Muscle layer of colon (tissue), 2 donors: ENCODE measurements around the gene ARNT2.

ENCODE experiments used
- H3K27ac ChIP-seq: one replicate; pipeline ENCODE4 v1.7.0; 2013; ENCODE audit warnings: low read depth, mild to moderate bottlenecking, low read length, moderate library complexity
- H3K27me3 ChIP-seq, 2 donors: one replicate each; pipeline ENCODE4 v1.7.0; 2013; ENCODE audit warnings: low read length in 2 of 2, mild to moderate bottlenecking in 2 of 2; ENCODE audit not compliant: insufficient read depth in 2 of 2, control insufficient read depth in 1 of 2
- H3K36me3 ChIP-seq: one replicate; pipeline ENCODE4 v1.7.0; 2013; ENCODE audit warnings: mild to moderate bottlenecking, low read length; ENCODE audit not compliant: insufficient read depth
- H3K4me1 ChIP-seq: one replicate; pipeline ENCODE4 v1.7.0; 2013; ENCODE audit warnings: mild to moderate bottlenecking, low read length; ENCODE audit not compliant: insufficient read depth
- H3K4me3 ChIP-seq, 2 donors: one replicate each; pipeline ENCODE4 v1.7.0; 2013; ENCODE audit warnings: low read length in 2 of 2, low read depth in 1 of 2, mild to moderate bottlenecking in 1 of 2, moderate library complexity in 1 of 2
- H3K9ac ChIP-seq: one replicate; pipeline ENCODE4 v1.7.0; 2013; ENCODE audit warnings: low read length
- H3K9me3 ChIP-seq: one replicate; pipeline ENCODE4 v1.7.0; 2013; ENCODE audit warnings: mild to moderate bottlenecking, low read length
- donor health status: abdominal sarcoma.
- donor health status: Adenocarcinoma of cecum.

The ARNT2 gene

DNA sequence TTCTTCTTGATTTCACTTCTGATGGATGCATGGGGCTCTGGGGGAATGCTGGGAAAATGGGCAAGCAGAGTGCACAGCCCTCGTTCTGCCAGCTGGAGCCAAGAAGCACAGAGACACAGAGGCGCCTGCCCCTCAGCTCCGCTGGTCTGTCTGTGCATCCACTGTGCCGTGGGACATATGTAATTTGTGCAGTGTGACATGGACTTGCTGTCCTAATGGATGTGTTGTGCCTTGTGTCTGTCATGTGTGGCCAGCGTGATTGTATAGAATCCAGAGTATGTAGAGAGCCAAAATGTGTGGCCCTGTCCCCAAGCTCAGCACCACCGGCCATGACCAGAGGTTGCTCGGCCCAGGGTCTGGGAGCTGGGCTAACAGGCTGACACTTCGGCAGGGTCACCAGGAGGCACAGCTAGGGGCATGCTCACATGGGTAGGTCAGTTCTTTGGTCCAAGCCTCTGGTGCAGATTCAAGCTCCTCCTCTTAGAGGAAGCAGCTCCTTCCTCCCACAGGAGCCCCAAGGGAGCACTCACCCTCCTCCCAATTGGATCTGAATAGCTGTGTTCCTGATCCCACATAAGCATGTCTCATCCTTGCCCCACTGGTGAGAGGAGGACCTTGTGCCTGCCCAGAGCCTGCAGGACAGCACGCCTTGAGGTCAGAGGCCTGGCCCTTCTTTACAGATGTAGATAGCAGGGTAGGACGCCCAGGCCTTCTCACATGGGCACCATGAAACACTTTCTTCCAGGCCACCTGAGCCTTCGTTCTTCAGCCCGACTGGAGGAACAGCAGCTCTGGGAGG, 190.1 kb downstream of the ARNT2 start:
- Histone ChIP-seq H3K4me3 (no peak overlapping the region), H3K27ac (no peak overlapping the region), H3K36me3 (no peaks in the 10 kb centered on the region)

GRCh38 chr15:80595396-80595795, 191.2 kb downstream of the ARNT2 start:
- Histone ChIP-seq H3K36me3 (no peaks in the 10 kb centered on the region), H3K9ac (no peak overlapping the region), H3K9me3 (no peaks in the 10 kb centered on the region), H3K4me3 (no peak overlapping the region), H3K27ac (no peak overlapping the region), H3K27me3 (no peaks in the 10 kb centered on the region), H3K4me1 (no peaks in the 10 kb centered on the region)

More for the DNA sequence above, 190.1 kb downstream of the ARNT2 start:
- Histone ChIP-seq H3K4me1 (no peaks in the 10 kb centered on the region), H3K9ac (no peak overlapping the region), H3K9me3 (no peaks in the 10 kb centered on the region), H3K27me3 (no peaks in the 10 kb centered on the region)

DNA sequence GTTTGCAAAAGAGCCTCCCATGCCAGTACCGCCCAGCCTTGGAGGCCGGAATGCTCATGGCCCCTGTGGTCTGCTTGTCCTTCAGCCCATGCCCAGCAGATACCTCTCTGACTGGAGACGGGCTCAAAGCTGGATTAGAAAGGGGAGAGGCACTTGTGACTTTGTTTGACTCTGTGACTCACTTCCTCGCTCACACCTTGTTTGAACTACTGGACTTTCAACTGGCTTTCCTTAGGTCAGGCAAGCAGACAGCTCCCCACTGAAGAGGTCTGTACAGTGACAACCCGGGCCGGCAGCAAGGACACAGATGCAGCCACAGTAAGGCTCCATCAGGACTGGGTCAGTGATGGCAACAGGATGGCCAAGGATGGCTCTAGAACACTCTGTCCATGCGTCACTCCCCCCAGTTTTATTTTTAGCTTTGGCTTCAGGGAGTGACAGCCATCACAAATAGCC, 192.4 kb downstream of the ARNT2 start:
- Histone ChIP-seq H3K27me3 (no peaks in the 10 kb centered on the region), H3K4me3 (no peak overlapping the region), H3K9me3 (no peaks in the 10 kb centered on the region), H3K9ac (no peak overlapping the region), H3K27ac (no peak overlapping the region), H3K4me1 (no peaks in the 10 kb centered on the region), H3K36me3 (no peaks in the 10 kb centered on the region)

DNA sequence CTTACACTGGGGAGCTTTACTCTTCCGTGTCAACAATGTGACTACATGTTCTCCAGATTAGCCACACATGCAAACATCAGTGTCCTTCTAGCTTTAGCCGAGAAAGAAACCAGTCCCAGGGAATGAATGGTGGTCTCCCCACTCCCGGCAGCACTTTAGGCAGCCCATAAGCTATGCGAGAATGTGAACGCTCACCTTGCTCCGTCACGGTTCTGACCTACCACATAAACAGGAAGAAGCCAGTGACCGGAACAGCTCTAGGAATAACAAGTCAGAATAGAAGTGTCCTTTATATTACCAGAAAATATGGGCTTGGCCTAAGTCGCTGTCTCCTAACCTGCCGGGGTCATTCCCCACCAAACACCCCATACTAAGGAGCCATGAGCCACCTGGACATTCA, 192.9 kb downstream of the ARNT2 start:
- Histone ChIP-seq H3K9me3 (no peaks in the 10 kb centered on the region), H3K27ac (no peak overlapping the region)

GRCh38 chr15:80599359-80599758, 195.2 kb downstream of the ARNT2 start:
- H3K27me3 ChIP-seq = no peaks in the 10 kb centered on the region
- no peak overlapping the region for H3K27ac ChIP-seq
- no peak overlapping the region for H3K9ac ChIP-seq
- no peaks in the 10 kb centered on the region for H3K36me3 ChIP-seq
- H3K4me3 ChIP-seq = no peak overlapping the region
- H3K9me3 ChIP-seq = no peaks in the 10 kb centered on the region
- no peaks in the 10 kb centered on the region for H3K4me1 ChIP-seq

More for the DNA sequence above, 192.9 kb downstream of the ARNT2 start:
- H3K27me3 ChIP-seq = no peaks in the 10 kb centered on the region
- no peak overlapping the region for H3K9ac ChIP-seq
- no peaks in the 10 kb centered on the region for H3K4me1 ChIP-seq
- no peak overlapping the region for H3K4me3 ChIP-seq
- H3K36me3 ChIP-seq = no peaks in the 10 kb centered on the region

DNA sequence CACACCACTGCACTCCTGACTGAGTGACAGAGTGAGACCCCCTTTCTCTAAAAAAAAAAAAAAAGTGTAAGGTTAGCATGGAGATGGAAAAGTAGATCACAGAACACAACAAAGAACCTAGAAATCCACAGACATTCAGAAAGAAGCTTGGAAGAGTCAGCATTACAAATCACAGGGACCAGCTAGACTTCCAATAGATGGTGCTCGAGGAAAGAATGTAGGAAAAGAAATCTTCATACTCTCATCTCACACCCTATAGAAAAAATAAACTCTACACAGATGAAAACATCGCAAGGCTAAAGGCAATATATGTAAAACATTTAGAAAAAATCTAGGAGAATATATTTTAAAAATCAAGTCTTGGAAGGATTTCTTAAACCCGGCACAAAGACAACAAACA, 196.4 kb downstream of the ARNT2 start:
- no peaks in the 10 kb centered on the region for H3K36me3 ChIP-seq
- no peaks in the 10 kb centered on the region for H3K9me3 ChIP-seq
- no peak overlapping the region for H3K27ac ChIP-seq
- no peaks in the 10 kb centered on the region for H3K27me3 ChIP-seq
- H3K9ac ChIP-seq = no peak overlapping the region
- no peak overlapping the region for H3K4me3 ChIP-seq
- no peaks in the 10 kb centered on the region for H3K4me1 ChIP-seq

GRCh38 chr15:80601256-80601655, 197.1 kb downstream of the ARNT2 start:
- no peaks in the 10 kb centered on the region for H3K9me3 ChIP-seq
- no peaks in the 10 kb centered on the region for H3K4me1 ChIP-seq
- H3K27me3 ChIP-seq = no peaks in the 10 kb centered on the region
- no peak overlapping the region for H3K27ac ChIP-seq
- no peaks in the 10 kb centered on the region for H3K36me3 ChIP-seq
- H3K4me3 ChIP-seq = no peak overlapping the region
- H3K9ac ChIP-seq = no peak overlapping the region

- Histone ChIP-seq H3K4me1 (no peaks in the 10 kb centered on the region), H3K4me3 (no peak overlapping the region), H3K27me3 (no peaks in the 10 kb centered on the region), H3K36me3 (no peaks in the 10 kb centered on the region), H3K27ac (no peak overlapping the region), H3K9ac (no peak overlapping the region), H3K9me3 (no peaks in the 10 kb centered on the region)
Measured at GRCh38 chr15:80604583-80605575, 200.7 kb downstream of the ARNT2 start.

- Histone ChIP-seq H3K27me3 (no peaks in the 10 kb centered on the region), H3K4me1 (no peaks in the 10 kb centered on the region), H3K36me3 (no peaks in the 10 kb centered on the region)
Measured at GRCh38 chr15:80605591-80606150, 201.5 kb downstream of the ARNT2 start.

GRCh38 chr15:80606511-80607071, 202.4 kb downstream of the ARNT2 start:
- no peak overlapping the region for H3K9ac ChIP-seq
- no peaks in the 10 kb centered on the region for H3K9me3 ChIP-seq
- H3K4me3 ChIP-seq = no peak overlapping the region
- no peaks in the 10 kb centered on the region for H3K36me3 ChIP-seq
- no peak overlapping the region for H3K27ac ChIP-seq
- no peaks in the 10 kb centered on the region for H3K27me3 ChIP-seq
- no peaks in the 10 kb centered on the region for H3K4me1 ChIP-seq

More at GRCh38 chr15:80605591-80606150, 201.5 kb downstream of the ARNT2 start:
- Histone ChIP-seq H3K27ac (no peak overlapping the region), H3K4me3 (no peak overlapping the region), H3K9ac (no peak overlapping the region), H3K9me3 (no peaks in the 10 kb centered on the region)
